B cell (primary cell): Measurements from ENCODE around the gene HSPA12B. TPM values are rescaled to one million over a fixed set of nuclear protein-coding genes. Genes with fewer than 3 reads are reported as not detected.

ENCODE experiments used
- ATAC-seq: fragments of 200-7000 bp; cut with Tn5 transposase; one replicate; pipeline ENCODE4 v1.10.0; 2021; ENCODE audit warnings: low read depth, mild to moderate bottlenecking, moderate number of reproducible peaks, moderate library complexity
- CTCF ChIA-PET: fragments of 350-600 bp; sonication (Branson Sonifier 250); formaldehyde crosslinking; loops from one replicate; lab custom pipeline; 2021; ENCODE audit warnings: antibody characterized with exemption, inconsistent platforms; lab: Charles Lee
- POLR2A ChIA-PET: fragments of 350-600 bp; sonication (Branson Sonifier 250); formaldehyde crosslinking; loops from one replicate; lab custom pipeline; 2021; ENCODE audit warnings: antibody characterized with exemption; lab: Charles Lee
- DNase-seq: peaks from one replicate; pipeline ENCODE4 v3.0.0; 2013
- H2AFZ ChIP-seq: 2 replicates; pipeline ENCODE4 v1.6.1; 2012; ENCODE audit warnings: mild to moderate bottlenecking, low read depth, low read length; ENCODE audit not compliant: insufficient read depth, poor library complexity, severe bottlenecking
- H3K27ac ChIP-seq, 2 donors: 1 replicate in 1 of 2; 2 replicates in 1 of 2; pipeline ENCODE4 v1.5.1; 2012 to 2013; ENCODE audit warnings: low read length in 2 of 2, mild to moderate bottlenecking in 2 of 2, moderate library complexity in 1 of 2
- H3K27me3 ChIP-seq, 4 experiments: fragments of 200-600 bp in 1 of 4; sonication (generic) in 1 of 4; replicated peaks in 1 of 4; 1 replicate in 2 of 4; 2 replicates in 2 of 4; pipeline versions ENCODE4 v1.6.1 to v1.7.0; 2013 to 2016; ENCODE audit warnings: low read length in 3 of 4, mild to moderate bottlenecking in 2 of 4, mixed read lengths in 1 of 4, moderate library complexity in 1 of 4; ENCODE audit not compliant: insufficient read depth in 4 of 4, control insufficient read depth in 3 of 4; ENCODE audit errors: control extremely low read depth in 1 of 4
- H3K36me3 ChIP-seq, 2 experiments: replicated peaks in 1 of 2; 1 replicate in 1 of 2; 2 replicates in 1 of 2; pipeline versions ENCODE4 v1.6.1 to v1.7.1; 2013; ENCODE audit warnings: low read length in 1 of 2; ENCODE audit not compliant: insufficient read depth in 2 of 2, control insufficient read depth in 1 of 2; ENCODE audit errors: control extremely low read depth in 1 of 2, extremely low read depth in 1 of 2
- H3K4me1 ChIP-seq, 2 donors: fragments of 200-600 bp in 1 of 2; sonication (generic) in 1 of 2; 1 replicate in 1 of 2; 2 replicates in 1 of 2; pipeline versions ENCODE4 v1.5.1 to v1.6.1; 2013 to 2017; ENCODE audit warnings: low read length in 2 of 2; ENCODE audit not compliant: control insufficient read depth in 2 of 2, insufficient read depth in 2 of 2
- H3K4me2 ChIP-seq: replicated peaks from 2 replicates; pipeline ENCODE3; 2012; ENCODE audit warnings: mild to moderate bottlenecking, low read depth, low read length; ENCODE audit not compliant: poor library complexity, severe bottlenecking
- H3K4me3 ChIP-seq, 5 experiments: fragments of 200-600 bp in 1 of 5; sonication (generic) in 1 of 5; 1 replicate in 3 of 5; 2 replicates in 2 of 5; pipeline versions ENCODE4 v1.5.1 to v1.7.0; 2011 to 2016; ENCODE audit warnings: low read length in 4 of 5, mild to moderate bottlenecking in 4 of 5, low read depth in 2 of 5, control low read depth in 1 of 5, moderate library complexity in 1 of 5; ENCODE audit not compliant: insufficient read depth in 1 of 5; ENCODE audit errors: control extremely low read depth in 1 of 5, extremely low read depth in 1 of 5
- H3K79me2 ChIP-seq: fragments of 200-600 bp; sonication (generic); one replicate; pipeline ENCODE4 v1.6.0; 2016; ENCODE audit warnings: low read length; ENCODE audit not compliant: control insufficient read depth, insufficient read depth
- H3K9ac ChIP-seq: fragments of 200-600 bp; sonication (generic); 2 replicates; pipeline ENCODE4 v1.6.1; 2017; ENCODE audit warnings: mild to moderate bottlenecking, low read length, moderate library complexity
- H3K9me3 ChIP-seq, 3 donors: one replicate each; pipeline versions ENCODE4 v1.6.1 to v1.7.1; 2013; ENCODE audit warnings: low read length in 2 of 3; ENCODE audit not compliant: control insufficient read depth in 2 of 3, insufficient read depth in 1 of 3; ENCODE audit errors: control extremely low read depth in 1 of 3
- H4K20me1 ChIP-seq: 2 replicates; pipeline ENCODE4 v1.6.0; 2012; ENCODE audit warnings: mild to moderate bottlenecking, low read length; ENCODE audit not compliant: insufficient read depth, control insufficient read depth, poor library complexity, severe bottlenecking
- H3K27ac Mint-ChIP-seq: one replicate; pipeline ENCODE4 v1.8.0; 2021; ENCODE audit warnings: mixed read lengths
- H3K27me3 Mint-ChIP-seq: one replicate; pipeline ENCODE4 v1.8.0; 2021; ENCODE audit warnings: mixed read lengths
- H3K4me1 Mint-ChIP-seq: one replicate; pipeline ENCODE4 v1.8.0; 2021; ENCODE audit warnings: mixed read lengths
- H3K4me3 Mint-ChIP-seq: one replicate; pipeline ENCODE4 v1.8.0; 2021; ENCODE audit warnings: mixed read lengths
- H3K9me3 Mint-ChIP-seq: one replicate; pipeline ENCODE4 v1.8.0; 2022; ENCODE audit warnings: mixed read lengths; ENCODE audit not compliant: insufficient read depth
- EZH2 ChIP-seq: IDR thresholded peaks from 2 replicates; pipeline ENCODE4 v1.6.1; 2012; ENCODE audit warnings: borderline replicate concordance, low read depth, mild to moderate bottlenecking, moderate library complexity, low read length; ENCODE audit not compliant: insufficient read depth, poor library complexity, severe bottlenecking
- WGBS: methylation state at CpG from one replicate; pipeline ENCODE4 v1.1.5; 2013; ENCODE audit warnings: missing lambda C conversion rate; ENCODE audit not compliant: insufficient coverage; 5-methylcytosine and 5-hydroxymethylcytosine counted together
- intact Hi-C: fragments of 100-400 bp; cut with micrococcal nuclease; formaldehyde crosslinking; loops from one replicate; pipeline ENCODE4 v1.10.0; 2022
- polyA plus RNA-seq: library from polyadenylated mRNA; depleted of rRNA; stranded (reverse); fragments of >200 nt; gene quantifications from 2 replicates; pipeline ENCODE4 v1.2.3, GENCODE V29; 2012
- total RNA-seq, 2 donors: library from RNA; stranded (reverse); fragments of 120-200 nt in 1 of 2; gene quantifications; 1 replicate in 1 of 2; 2 replicates in 1 of 2; pipeline versions ENCODE4 v1.2.3 to v1.2.4, GENCODE V29; 2013 to 2022
- TF ChIP-seq, protein P1 (sequence below): fragments of 200-600 bp; IDR thresholded peaks from one replicate; pipeline ENCODE4 v1.8.0; 2022; ENCODE audit warnings: antibody characterized with exemption, mild to moderate bottlenecking

The HSPA12B gene
- total and polyA plus RNA-seq, 2 donors (not counting 1 experiment from before 2014, with no cell fraction given) = not detected

DNA sequence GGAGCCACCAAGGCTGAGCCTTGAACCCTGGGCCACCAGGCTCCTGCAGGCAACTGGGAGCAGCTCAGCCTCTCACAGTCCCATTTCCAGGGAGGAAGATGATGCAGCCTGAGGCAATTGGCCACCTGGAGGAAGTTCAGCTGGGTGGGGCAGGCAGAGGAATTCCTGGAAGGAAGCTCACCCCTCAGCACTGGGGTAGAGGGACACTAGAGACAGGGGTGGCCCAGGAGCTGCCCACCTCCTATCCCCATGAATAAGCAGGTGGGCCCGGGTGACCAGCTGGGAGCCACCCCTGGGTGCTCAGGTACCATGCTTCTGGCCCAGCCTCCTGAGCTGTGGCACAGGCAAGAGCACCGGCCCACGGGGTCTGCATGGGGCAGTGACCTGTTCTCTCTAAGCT is 3.6 kb upstream of the HSPA12B start:
- Mint-ChIP-seq H3K27ac (no peak overlapping the region), H3K4me1 (peaks cover 5% of the 10 kb centered on the region), H3K4me3 (no peak overlapping the region), H3K9me3 (no peaks in the 10 kb centered on the region), H3K27me3 (peaks cover 54% of the 10 kb centered on the region)
- ATAC-seq (no peak), DNase-seq (no peak)
- ChIA-PET CTCF (interaction anchor here (1.3 kb wide), 1 partner anchor 18 kb away, joined by 3 read pairs; no protein-coding TSS in a partner anchor), POLR2A (no interaction called here)
- H3K4me1 ChIP-seq = no peaks in the 10 kb centered on the region
- TF ChIP-seq, protein P1, sequence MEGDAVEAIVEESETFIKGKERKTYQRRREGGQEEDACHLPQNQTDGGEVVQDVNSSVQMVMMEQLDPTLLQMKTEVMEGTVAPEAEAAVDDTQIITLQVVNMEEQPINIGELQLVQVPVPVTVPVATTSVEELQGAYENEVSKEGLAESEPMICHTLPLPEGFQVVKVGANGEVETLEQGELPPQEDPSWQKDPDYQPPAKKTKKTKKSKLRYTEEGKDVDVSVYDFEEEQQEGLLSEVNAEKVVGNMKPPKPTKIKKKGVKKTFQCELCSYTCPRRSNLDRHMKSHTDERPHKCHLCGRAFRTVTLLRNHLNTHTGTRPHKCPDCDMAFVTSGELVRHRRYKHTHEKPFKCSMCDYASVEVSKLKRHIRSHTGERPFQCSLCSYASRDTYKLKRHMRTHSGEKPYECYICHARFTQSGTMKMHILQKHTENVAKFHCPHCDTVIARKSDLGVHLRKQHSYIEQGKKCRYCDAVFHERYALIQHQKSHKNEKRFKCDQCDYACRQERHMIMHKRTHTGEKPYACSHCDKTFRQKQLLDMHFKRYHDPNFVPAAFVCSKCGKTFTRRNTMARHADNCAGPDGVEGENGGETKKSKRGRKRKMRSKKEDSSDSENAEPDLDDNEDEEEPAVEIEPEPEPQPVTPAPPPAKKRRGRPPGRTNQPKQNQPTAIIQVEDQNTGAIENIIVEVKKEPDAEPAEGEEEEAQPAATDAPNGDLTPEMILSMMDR = no peak
- no peak for TF ChIP-seq EZH2
- H3K4me2 ChIP-seq = no peak overlapping the region
- no peaks in the 10 kb centered on the region for H3K9me3 ChIP-seq
- H2AFZ ChIP-seq = no peak overlapping the region
- no peaks in the 10 kb centered on the region for H3K79me2 ChIP-seq
- 71% methylated on average over 1 of the region's 3 CpGs for WGBS
- no peak overlapping the region for H3K27ac ChIP-seq
- no peak overlapping the region for H3K4me3 ChIP-seq
- no peak overlapping the region for H3K9ac ChIP-seq
- intact Hi-C loops = no loop called here
- no peaks in the 10 kb centered on the region for H3K36me3 ChIP-seq
- no peaks in the 10 kb centered on the region for H4K20me1 ChIP-seq
- peaks cover 0 to 46% (median 8%) of the 10 kb centered on the region in 4 experiments for H3K27me3 ChIP-seq

DNA sequence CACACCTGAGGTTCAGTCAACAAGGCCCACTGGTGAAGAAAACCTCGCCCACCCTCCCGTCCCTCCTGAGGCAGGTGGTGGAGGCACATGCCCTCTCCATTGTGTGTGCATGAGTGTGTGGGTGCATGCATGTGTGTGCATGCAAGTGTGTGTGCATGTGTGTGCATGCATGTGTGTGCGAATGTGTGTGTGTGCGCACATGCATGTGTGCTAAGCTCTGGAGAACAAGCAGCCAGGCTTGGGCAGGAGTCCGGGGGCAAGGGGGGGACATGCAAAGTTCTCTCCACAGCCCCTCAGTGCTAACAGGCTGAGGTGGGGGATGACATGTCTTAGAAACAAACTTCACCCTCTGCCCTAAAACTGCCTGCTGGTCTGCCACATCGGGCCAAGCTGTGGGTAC is 3.1 kb upstream of the HSPA12B start:
- no peak overlapping the region for H3K27ac ChIP-seq
- DNase-seq (no peak), ATAC-seq (no peak)
- Mint-ChIP-seq H3K27ac (no peak overlapping the region), H3K27me3 (peaks cover 58% of the 10 kb centered on the region), H3K4me3 (no peak overlapping the region), H3K9me3 (no peaks in the 10 kb centered on the region), H3K4me1 (peaks cover 5% of the 10 kb centered on the region)
- no peaks in the 10 kb centered on the region for H3K36me3 ChIP-seq
- no peak for TF ChIP-seq EZH2
- TF ChIP-seq, protein P1 = no peak
- H3K79me2 ChIP-seq = no peaks in the 10 kb centered on the region
- 94% methylated on average over 5 of the region's 6 CpGs for WGBS
- H3K9ac ChIP-seq = no peak overlapping the region
- no peak overlapping the region for H2AFZ ChIP-seq
- ChIA-PET POLR2A (no interaction called here), CTCF (interaction anchor here (1.3 kb wide), 1 partner anchor 19 kb away, joined by 3 read pairs; no protein-coding TSS in a partner anchor)
- H3K27me3 ChIP-seq = peaks cover 0 to 46% (median 8%) of the 10 kb centered on the region in 4 experiments
- no peak overlapping the region for H3K4me3 ChIP-seq
- no peaks in the 10 kb centered on the region for H3K9me3 ChIP-seq
- H4K20me1 ChIP-seq = no peaks in the 10 kb centered on the region
- intact Hi-C loops = no loop called here
- H3K4me1 ChIP-seq = no peaks in the 10 kb centered on the region
- H3K4me2 ChIP-seq = no peak overlapping the region
